ENCODE data around the gene ERBB2. TPM values are rescaled to one million over a fixed set of nuclear protein-coding genes. Genes with fewer than 3 reads are reported as not detected.
A peak's percentile ranks its signal among the peaks of the same experiment; 100 is the strongest.

Gene ERBB2
- total and polyA plus RNA-seq, 10 of the 15 experiments (the other 5 are each of a cell fraction or from before 2014, with no cell fraction given): 0.39 to 7.0 (median 4.3) TPM

- ChIA-PET RAD21 (ENCODE audit: unreplicated experiment) (interaction anchor here (0.9 to 3.7 kb wide), 14 partner anchors 8 to 159 kb away, joined by 3 to 57 read pairs (median 18); partner anchors contain the start of gene IKZF3), SMC1A (ENCODE audit: uncharacterized antibody, unreplicated experiment) (interaction anchor here (0.9 to 3.0 kb wide), 13 partner anchors 8 to 135 kb away, joined by 3 to 50 read pairs (median 9); partner anchors contain the start of genes IKZF3 and MIEN1), CTCF (interaction anchor here (0.7 to 5.0 kb wide), 16 partner anchors 13 to 201 kb away, joined by 3 to 39 read pairs (median 6); partner anchors contain the start of genes IKZF3 and MIEN1), POLR2A (interaction anchor here (0.5 to 2.9 kb wide), 12 partner anchors 8 to 728 kb away, joined by 3 to 32 read pairs (median 4); no protein-coding TSS in a partner anchor)
- Histone ChIP-seq H2AFZ (ENCODE audit: control insufficient read depth, low read depth, low read length) (no peak overlapping the region), H3K27me3 (replicated peaks in 1 of 2; ENCODE audit: control insufficient read depth in 2 of 2, insufficient read depth in 2 of 2, low read length in 1 of 2) (no peaks in the 10 kb centered on the region), H3K79me2 (ENCODE audit: control insufficient read depth, insufficient read depth, low read length) (peaks cover 32% of the 10 kb centered on the region), H3K9me3 (replicated peaks; ENCODE audit: control insufficient read depth, insufficient read depth, low read length) (no peaks in the 10 kb centered on the region), H3K4me3 (peak overlapping the region; percentile 66; the same call in 1 of the 2 replicates), H4K20me1 (ENCODE audit: control insufficient read depth, insufficient read depth) (no peaks in the 10 kb centered on the region), H3K4me1 (ENCODE audit: control insufficient read depth, insufficient read depth, low read length) (peaks cover 70% of the 10 kb centered on the region), H3K4me2 (ENCODE audit: control insufficient read depth, insufficient read depth) (peak overlapping the region; percentile 87), H3K9ac (ENCODE audit: control insufficient read depth, insufficient read depth, low read length) (peak overlapping the region; percentile 83; the same call in 1 of the 2 replicates), H3K27ac (ENCODE audit: control insufficient read depth, insufficient read depth) (peak overlapping the region; percentile 96), H3K36me3 (ENCODE audit: control insufficient read depth in 2 of 2, insufficient read depth in 2 of 2, low read length in 1 of 2) (peaks cover 0 to 12% of the 10 kb centered on the region in 2 experiments; a peak in 1 of 4 replicates)
- FAIRE-seq (no peak), ATAC-seq (peak; percentile 0; the same call in 2 of the 3 replicates), DNase-seq (ENCODE audit: low read depth, low spot score) (no peak)
- intact Hi-C loops (cut with micrococcal nuclease; ENCODE audit: unreplicated experiment): loop anchor here (5.0 kb wide), 3 partner anchors 36 to 226 kb away; partner anchors contain the start of genes LRRC3C, ORMDL3 and PSMD3
- no TSS peak for BruUV-seq (replicated peaks)
- in situ Hi-C loops (cut with MboI): loop anchor here (5.0 kb wide), 1 partner anchor 106 kb away; the partner anchor contains the start of gene IKZF3
- 26% methylated on average over 7 of the region's 7 CpGs for WGBS (ENCODE audit: insufficient coverage, insufficient replicate concordance, low lambda C conversion rate, missing lambda C conversion rate)
- TF ChIP-seq, protein P1, sequence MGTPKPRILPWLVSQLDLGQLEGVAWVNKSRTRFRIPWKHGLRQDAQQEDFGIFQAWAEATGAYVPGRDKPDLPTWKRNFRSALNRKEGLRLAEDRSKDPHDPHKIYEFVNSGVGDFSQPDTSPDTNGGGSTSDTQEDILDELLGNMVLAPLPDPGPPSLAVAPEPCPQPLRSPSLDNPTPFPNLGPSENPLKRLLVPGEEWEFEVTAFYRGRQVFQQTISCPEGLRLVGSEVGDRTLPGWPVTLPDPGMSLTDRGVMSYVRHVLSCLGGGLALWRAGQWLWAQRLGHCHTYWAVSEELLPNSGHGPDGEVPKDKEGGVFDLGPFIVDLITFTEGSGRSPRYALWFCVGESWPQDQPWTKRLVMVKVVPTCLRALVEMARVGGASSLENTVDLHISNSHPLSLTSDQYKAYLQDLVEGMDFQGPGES (IDR thresholded peaks at IDR 0.05): no peak
- no peak for TF ChIP-seq ZNF24 (IDR thresholded peaks at IDR 0.05)
- TF ChIP-seq TCF3 (IDR thresholded peaks at IDR 0.05; ENCODE audit: borderline replicate concordance, insufficient read depth, low read depth, low read length): no peak
- TF ChIP-seq POLR2AphosphoS2 (IDR thresholded peaks at IDR 0.05; ENCODE audit: low read depth, low read length): 0 out of 2 replicates have a peak, but pooled peaks have one; percentile 19
- TF ChIP-seq BRCA1 (IDR thresholded peaks at IDR 0.05; ENCODE audit: low read depth, low read length): no peak
- TF ChIP-seq SMARCA5 (IDR thresholded peaks at IDR 0.05): peak; percentile 62; the same call in 1 of the 2 replicates
- TF ChIP-seq IKZF1 (conservative IDR thresholded peaks at IDR 0.05): peak; percentile 79
- TF ChIP-seq, protein P2, sequence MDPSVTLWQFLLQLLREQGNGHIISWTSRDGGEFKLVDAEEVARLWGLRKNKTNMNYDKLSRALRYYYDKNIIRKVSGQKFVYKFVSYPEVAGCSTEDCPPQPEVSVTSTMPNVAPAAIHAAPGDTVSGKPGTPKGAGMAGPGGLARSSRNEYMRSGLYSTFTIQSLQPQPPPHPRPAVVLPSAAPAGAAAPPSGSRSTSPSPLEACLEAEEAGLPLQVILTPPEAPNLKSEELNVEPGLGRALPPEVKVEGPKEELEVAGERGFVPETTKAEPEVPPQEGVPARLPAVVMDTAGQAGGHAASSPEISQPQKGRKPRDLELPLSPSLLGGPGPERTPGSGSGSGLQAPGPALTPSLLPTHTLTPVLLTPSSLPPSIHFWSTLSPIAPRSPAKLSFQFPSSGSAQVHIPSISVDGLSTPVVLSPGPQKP (IDR thresholded peaks at IDR 0.05; ENCODE audit: low read depth, low read length): 0 out of 2 replicates have a peak, but pooled peaks have one; percentile 27
- TF ChIP-seq KAT2A (conservative IDR thresholded peaks at IDR 0.05; ENCODE audit: control insufficient read depth, low read depth, low read length): no peak
- TF ChIP-seq HDGF (IDR thresholded peaks at IDR 0.05): 0 out of 2 replicates have a peak, but pooled peaks have one; percentile 5
- TF ChIP-seq HCFC1 (IDR thresholded peaks at IDR 0.05; ENCODE audit: low read length): 0 out of 2 replicates have a peak, but pooled peaks have one; percentile 4
- TF ChIP-seq, protein P3, sequence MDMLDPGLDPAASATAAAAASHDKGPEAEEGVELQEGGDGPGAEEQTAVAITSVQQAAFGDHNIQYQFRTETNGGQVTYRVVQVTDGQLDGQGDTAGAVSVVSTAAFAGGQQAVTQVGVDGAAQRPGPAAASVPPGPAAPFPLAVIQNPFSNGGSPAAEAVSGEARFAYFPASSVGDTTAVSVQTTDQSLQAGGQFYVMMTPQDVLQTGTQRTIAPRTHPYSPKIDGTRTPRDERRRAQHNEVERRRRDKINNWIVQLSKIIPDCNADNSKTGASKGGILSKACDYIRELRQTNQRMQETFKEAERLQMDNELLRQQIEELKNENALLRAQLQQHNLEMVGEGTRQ (IDR thresholded peaks at IDR 0.05; ENCODE audit: borderline replicate concordance, low read depth, low read length): no peak
- TF ChIP-seq CTCF (IDR thresholded peaks at IDR 0.05 in 2 of 3, conservative IDR thresholded peaks at IDR 0.05 in 1 of 3; ENCODE audit: control insufficient read depth in 2 of 3, extremely low read depth in 1 of 3, insufficient read depth in 1 of 3, low read depth in 3 of 3, low read length in 3 of 3): 0 out of 6 replicates have a peak, but pooled peaks of 1 of the 3 experiments have one; percentile 4
- peak; percentile 57; the same call in 1 of the 2 replicates for TF ChIP-seq PKNOX1 (IDR thresholded peaks at IDR 0.05)
- peak in 1 of 2 experiments; percentile 9; a peak in 1 of 4 replicates for TF ChIP-seq IKZF2 (IDR thresholded peaks at IDR 0.05)
- 0 out of 3 replicates have a peak, but pooled peaks have one; percentile 9 for TF ChIP-seq POU2F2 (IDR thresholded peaks at IDR 0.05; ENCODE audit: borderline replicate concordance, low read depth, low read length)
These were observed 56.7 kb downstream of the ERBB2 start for GRCh38 chr17:39756380-39757079.
